Measurements from ENCODE around the gene MAB21L2.

DNA sequence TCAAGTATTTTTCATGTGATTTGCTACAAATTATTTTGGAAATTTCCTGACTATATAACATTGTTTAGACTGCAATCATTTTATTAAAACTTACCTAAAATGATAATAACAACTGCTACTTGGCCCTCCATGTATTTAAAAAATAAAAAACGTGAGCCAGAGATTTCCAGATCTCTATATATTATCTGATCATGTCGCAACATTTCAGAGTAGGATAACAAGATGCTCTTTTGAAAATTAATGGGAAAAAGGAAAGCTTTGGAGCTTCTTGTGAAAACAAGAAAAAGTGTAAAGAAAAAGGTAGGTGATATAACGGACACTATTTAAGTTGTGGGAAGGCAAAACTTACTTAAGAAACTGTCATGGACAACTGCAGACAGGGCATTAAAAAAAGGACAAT, 14.9 kb upstream of the MAB21L2 start:
- TF ChIP-seq, protein P1, sequence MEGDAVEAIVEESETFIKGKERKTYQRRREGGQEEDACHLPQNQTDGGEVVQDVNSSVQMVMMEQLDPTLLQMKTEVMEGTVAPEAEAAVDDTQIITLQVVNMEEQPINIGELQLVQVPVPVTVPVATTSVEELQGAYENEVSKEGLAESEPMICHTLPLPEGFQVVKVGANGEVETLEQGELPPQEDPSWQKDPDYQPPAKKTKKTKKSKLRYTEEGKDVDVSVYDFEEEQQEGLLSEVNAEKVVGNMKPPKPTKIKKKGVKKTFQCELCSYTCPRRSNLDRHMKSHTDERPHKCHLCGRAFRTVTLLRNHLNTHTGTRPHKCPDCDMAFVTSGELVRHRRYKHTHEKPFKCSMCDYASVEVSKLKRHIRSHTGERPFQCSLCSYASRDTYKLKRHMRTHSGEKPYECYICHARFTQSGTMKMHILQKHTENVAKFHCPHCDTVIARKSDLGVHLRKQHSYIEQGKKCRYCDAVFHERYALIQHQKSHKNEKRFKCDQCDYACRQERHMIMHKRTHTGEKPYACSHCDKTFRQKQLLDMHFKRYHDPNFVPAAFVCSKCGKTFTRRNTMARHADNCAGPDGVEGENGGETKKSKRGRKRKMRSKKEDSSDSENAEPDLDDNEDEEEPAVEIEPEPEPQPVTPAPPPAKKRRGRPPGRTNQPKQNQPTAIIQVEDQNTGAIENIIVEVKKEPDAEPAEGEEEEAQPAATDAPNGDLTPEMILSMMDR (IDR thresholded peaks at IDR 0.05; ENCODE audit: insufficient read depth, low read length, poor library complexity, severe bottlenecking) = no peak
- TF ChIP-seq EZH2phosphoT487 (conservative IDR thresholded peaks at IDR 0.05; ENCODE audit: low read length) = no peak
